Astrocyte (in vitro differentiated cells and primary cell): ENCODE measurements around the gene TGM1.

ENCODE experiments used
- CTCF ChIP-seq: IDR thresholded peaks from 2 replicates; pipeline ENCODE4 v1.5.1; 2011; ENCODE audit warnings: low read depth, mild to moderate bottlenecking, inconsistent platforms, low read length, moderate library complexity; ENCODE audit not compliant: insufficient read depth
- EZH2 ChIP-seq: IDR thresholded peaks from 2 replicates; pipeline ENCODE4 v1.6.1; 2012; ENCODE audit warnings: mild to moderate bottlenecking, low read length, inconsistent platforms; ENCODE audit not compliant: insufficient read depth

GRCh38 chr14:24296341-24297157 is 33.6 kb upstream of the TGM1 start:
- TF ChIP-seq CTCF (peak; percentile 88), EZH2 (no peak)
